ENCODE data around the gene ALDH5A1.

GRCh38 chr6:24513602-24514001 lies 18.8 kb downstream of the ALDH5A1 start:
- TF ChIP-seq POLR2A (IDR thresholded peaks at IDR 0.05; ENCODE audit: low read depth, low read length) (no peak), POLR2AphosphoS5 (IDR thresholded peaks at IDR 0.05; ENCODE audit: low read depth, low read length) (no peak)

All from GM12892 (cell line).